PC-9 (cell line): ENCODE measurements around the gene EQTN.

Source experiments
- CTCF ChIP-seq: fragments of 200-600 bp; sonication (generic); conservative IDR thresholded peaks from 2 replicates; pipeline ENCODE4 v1.6.1; 2017; ENCODE audit warnings: mixed run types, antibody characterized with exemption, mild to moderate bottlenecking, moderate library complexity
- EZH2 ChIP-seq: fragments of 200-600 bp; sonication (generic); IDR thresholded peaks from 2 replicates; pipeline ENCODE4 v1.8.0; 2017; ENCODE audit warnings: antibody characterized with exemption, low read depth

DNA sequence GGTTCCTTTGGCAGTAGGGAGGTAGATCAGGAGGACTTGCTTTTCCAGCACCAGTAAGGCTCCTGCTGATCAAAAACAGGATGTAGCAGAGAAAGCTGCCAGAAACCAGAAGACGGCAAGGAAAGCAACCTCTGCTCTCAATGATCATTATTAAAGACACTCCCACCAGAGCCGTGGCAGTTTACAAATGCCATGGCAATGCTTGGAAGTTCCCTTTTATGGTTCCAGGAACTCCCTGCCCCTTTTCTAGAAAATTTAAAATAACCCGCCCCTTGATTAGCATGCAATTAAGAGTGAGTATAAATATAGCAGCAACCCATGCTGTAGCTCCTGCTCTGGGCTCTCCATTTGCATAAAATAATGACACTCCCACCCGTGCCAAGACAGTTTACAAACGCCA lies 16.1 kb downstream of the EQTN start:
- TF ChIP-seq CTCF: no peak
- TF ChIP-seq EZH2: no peak
